HG03378 (cell line): ENCODE measurements around the gene ZNF174.

Experiments
- ATAC-seq: cut with Tn5 transposase; IDR thresholded peaks from one replicate; pipeline ENCODE4 v1.9.1; 2021; ENCODE audit warnings: mild to moderate bottlenecking, moderate library complexity; ENCODE audit not compliant: unreplicated experiment

Gene ZNF174

DNA sequence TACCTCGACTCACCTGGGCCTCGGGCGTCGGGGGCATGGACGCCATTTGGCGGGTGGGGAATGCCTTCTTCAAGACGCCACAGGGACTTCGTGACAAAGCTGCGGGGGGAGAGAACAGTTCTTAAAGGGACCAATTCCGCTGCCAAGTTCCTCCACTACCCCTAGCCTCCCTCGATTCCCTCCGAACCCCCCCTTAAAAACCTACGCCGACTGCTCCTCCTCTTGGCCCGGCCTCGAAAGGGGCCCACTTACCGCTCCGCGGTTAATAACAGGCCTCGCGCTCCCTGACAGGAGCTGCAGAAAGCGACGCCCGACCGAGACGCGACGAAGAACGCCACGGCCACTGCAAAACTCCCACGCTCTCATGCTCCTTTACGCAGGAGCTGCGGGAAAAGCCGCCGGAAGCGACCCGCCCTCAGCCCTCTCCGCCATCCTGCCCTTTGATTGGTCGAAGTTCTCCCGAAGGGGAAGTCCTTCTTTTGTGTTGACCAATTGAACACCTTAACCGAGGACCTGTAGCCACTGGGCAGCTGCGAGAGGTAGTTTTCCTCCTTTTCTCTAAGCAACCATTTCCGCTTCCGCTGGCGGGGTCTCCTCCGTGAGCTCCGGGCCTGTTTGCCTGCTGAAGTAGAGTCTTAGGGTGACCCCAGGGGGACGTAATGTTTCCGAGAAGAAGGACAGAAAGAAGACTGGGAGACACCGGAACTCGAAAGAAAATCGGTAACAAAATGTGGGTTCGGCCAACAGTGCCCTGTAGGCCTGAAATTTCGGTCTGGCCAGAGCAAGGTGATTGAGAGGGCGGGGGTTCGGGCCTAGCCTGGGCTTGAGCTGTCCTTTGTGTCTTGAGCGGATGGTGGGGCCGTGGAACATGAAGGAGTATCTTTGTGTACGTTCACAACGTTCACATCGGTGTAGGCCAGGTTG, 42.4 kb downstream of the ZNF174 start, which contains the start of the genes NAA60 and ZNF597:
NAA60 (plus strand) TSS at position 573 of the 924 bp plus-strand sequence. CDS start 32,548 bp downstream, outside the sequence.
ZNF597 (minus strand) TSS at position 397 of the 924 bp plus-strand sequence; CDS start at position 46, 351 bp downstream.
- peak; percentile 84 for ATAC-seq

DNA sequence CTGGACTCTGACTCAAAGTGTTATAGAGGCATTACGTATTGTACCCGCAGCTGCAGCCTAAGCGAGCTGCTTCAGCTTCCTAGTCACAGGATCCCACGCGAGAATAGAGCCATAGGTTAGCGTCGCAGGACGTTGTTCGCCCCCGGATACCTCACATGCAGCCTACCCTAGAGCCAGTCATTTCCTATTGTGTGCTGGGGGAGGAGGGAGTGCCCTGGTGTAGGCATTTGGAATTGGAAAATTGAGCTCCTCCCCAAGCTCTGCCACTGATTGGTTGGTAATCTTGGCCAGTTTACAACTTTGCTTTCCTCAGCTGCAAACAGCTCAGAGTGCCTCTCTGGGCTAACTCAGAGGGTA, 43.0 kb downstream of the ZNF174 start:
- peak; percentile 26 for ATAC-seq

DNA sequence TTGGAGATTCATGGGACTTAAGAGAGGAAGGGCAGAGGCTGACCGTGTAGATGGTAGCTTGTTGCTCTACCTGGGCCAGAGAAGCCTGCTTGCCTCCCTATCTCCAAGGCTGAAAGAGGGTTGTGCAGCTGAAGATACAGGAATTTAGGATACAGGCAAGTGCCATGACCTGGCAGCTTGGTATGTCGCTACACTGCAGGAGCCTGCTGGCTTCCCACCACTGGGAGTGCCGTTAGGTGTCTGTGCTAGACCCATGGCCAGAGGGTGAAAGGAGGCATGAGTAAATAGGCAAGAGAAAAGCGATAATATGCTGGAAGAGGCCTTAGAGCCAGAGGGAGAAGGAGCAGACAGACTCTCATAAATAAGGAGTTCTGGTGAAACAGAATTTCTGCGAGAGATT, 53.1 kb downstream of the ZNF174 start:
- no peak for ATAC-seq

DNA sequence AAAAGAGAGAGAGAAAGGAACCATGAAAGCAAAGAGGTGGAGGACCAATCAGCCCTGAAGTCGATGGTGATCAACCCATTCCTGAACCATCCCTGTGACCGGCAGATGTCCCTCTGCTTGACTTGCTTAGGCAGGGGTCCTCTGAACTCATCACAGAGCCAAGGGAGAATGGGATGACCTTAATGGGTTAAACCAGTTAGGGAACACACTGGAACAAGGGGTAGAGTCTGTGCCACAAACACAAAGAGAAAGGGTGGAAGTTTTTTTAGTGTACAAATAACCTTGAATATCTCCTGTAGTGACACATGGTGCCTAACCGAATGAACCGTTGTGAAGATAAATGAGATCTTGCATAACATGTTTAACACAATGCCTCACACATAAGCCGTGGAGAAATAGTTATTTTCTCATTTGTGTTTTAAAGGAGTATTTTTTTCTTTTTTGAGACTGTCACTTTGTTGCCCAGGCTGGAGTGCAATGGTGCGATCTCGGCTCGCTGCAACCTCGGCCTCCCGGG, 53.7 kb downstream of the ZNF174 start:
- no peak for ATAC-seq

DNA sequence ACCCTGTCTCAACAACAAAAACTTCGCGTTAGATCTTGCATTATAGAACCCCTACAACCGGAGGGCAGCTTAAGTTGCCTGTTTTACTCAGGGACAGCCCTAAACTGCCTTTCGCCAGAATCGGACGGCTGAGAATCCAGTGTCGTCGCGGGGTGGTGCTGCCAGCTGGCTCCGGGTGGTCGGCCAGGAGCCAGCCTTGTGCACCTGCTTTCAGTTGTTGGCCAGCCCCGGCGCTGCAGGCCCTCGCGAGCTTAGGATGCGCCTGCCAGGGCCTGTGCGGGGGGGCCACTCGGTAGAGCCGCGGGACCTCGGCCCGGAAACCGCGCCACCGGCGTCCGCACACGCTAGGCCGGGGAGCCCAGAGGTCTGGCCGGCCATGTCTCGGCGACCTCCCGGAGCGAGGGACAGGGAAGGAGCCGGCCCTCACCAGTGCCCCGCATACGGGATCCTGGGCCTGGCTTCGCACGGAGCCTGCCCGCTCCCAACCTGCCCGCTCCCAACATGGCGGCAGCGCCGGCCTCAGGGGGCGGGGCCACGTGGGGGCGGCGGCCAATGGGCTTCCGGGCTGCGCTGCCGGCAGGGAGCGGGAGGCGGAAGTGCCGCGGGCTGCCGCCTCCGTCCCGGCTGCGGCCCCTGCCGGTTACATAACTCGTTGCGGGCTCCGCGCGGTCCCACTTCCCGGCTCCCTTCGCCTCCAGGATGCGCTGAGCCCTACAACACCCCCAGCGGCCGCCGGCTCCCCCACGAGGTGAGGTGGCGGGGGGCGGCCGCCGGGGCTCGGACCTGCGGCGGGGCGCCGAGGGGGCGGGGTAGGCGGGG, 56.6 kb downstream of the ZNF174 start:
- ATAC-seq = peak; percentile 63

DNA sequence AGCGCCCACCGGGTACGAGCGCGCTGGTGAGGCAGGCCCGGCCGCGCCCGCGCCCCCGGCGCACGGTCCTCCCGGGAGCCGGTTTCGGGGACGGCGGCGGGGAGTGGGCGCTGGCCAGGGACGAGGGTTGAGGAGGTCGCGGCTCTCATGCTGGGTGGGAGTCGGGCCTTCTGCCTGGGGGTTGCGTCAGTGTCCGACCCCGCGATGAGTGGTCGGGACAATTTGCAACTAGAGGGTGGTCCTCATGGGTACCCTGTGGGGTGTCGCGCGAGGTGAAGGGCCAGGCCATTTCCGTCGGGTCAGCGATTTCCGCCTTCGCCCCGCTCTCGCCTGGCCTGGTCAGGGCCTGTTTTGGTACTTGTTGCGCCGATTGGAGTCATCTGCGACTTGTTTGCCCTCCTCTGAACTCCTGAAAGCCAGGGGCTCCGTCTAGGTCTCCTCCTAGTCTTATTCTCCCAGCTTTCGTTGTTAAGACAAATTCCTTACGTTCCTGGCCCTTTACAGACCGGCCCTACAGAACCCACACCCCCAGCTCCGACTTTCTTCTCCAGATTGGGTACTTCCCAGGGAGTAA, 57.4 kb downstream of the ZNF174 start:
- no peak for ATAC-seq

DNA sequence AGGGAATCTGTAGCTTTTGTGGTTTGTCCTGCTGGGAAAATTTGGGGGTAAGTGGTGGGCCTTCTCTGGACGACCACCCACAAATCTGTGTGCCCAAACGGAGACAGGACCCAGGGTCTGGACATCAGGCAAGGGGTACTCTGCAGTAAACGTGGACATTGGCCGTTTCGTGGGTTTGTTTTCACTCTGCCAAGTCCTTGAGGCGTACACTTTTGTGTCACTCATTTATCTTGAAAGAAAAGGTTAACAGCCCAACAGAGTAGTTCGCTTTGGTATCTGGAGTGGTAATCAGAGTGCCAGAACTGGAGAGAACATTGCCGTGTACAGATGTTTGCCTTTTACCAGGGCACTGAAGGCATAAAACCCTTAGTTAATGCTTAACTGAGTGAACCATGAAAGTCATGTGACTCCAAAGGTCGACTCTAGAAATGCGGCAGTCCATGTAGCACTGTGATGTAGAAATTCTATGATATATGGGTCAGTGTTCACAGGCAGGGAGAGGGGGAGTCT, 57.9 kb downstream of the ZNF174 start:
- no peak for ATAC-seq
